H1 (cell line): ENCODE measurements around the gene LRP2BP. TPM values are rescaled to one million over a fixed set of nuclear protein-coding genes. Genes with fewer than 3 reads are reported as not detected.

Source experiments
- CTCF ChIA-PET: fragments of 300-600 bp; sonication (Branson Sonifier 250); formaldehyde crosslinking; loops from one replicate; lab custom pipeline; 2021; ENCODE audit not compliant: partially characterized antibody; lab: Charles Lee
- POLR2A ChIA-PET: fragments of 300-600 bp; sonication (Branson Sonifier 250); formaldehyde crosslinking; loops from one replicate; lab custom pipeline; 2021; ENCODE audit warnings: inconsistent platforms; ENCODE audit not compliant: partially characterized antibody; lab: Charles Lee
- DNase-seq, 2 experiments: peaks; one replicate each; pipeline versions ENCODE4 v3.0.0 to v3.0.0-alpha.2; 2010 to 2022; ENCODE audit warnings: low spot score in 2 of 2, low read depth in 1 of 2, mixed read lengths in 1 of 2
- FAIRE-seq: peaks from 2 replicates; lab custom pipeline; 2011; peaks lifted over from hg19 to GRCh38; lab: Jason Lieb, UNC
- H2AFZ ChIP-seq: 2 replicates; pipeline ENCODE4 v1.8.1; 2012; ENCODE audit warnings: low read length, inconsistent platforms
- H2AK5ac ChIP-seq: 2 replicates; pipeline ENCODE4 v1.6.1; 2013; ENCODE audit warnings: low read depth, low read length
- H2BK120ac ChIP-seq: replicated peaks from 2 replicates; pipeline ENCODE3; 2013; ENCODE audit warnings: low read depth, low read length, inconsistent platforms
- H2BK12ac ChIP-seq: 2 replicates; pipeline ENCODE4 v1.6.1; 2013; ENCODE audit warnings: low read depth, low read length
- H2BK15ac ChIP-seq: 2 replicates; pipeline ENCODE4 v1.6.1; 2013; ENCODE audit warnings: low read length
- H2BK20ac ChIP-seq: 2 replicates; pipeline ENCODE4 v1.6.1; 2013; ENCODE audit warnings: low read length
- H2BK5ac ChIP-seq: 2 replicates; pipeline ENCODE4 v1.6.1; 2013; ENCODE audit warnings: low read depth, low read length
- H3K14ac ChIP-seq: 2 replicates; pipeline ENCODE4 v1.6.1; 2013; ENCODE audit warnings: inconsistent platforms; ENCODE audit not compliant: insufficient read length
- H3K18ac ChIP-seq: 2 replicates; pipeline ENCODE4 v1.6.1; 2013; ENCODE audit warnings: low read length; ENCODE audit errors: extremely low read depth
- H3K23ac ChIP-seq: 2 replicates; pipeline ENCODE4 v1.6.1; 2013; ENCODE audit warnings: inconsistent platforms; ENCODE audit not compliant: insufficient read length
- H3K23me2 ChIP-seq: 2 replicates; pipeline ENCODE4 v1.6.1; 2013; ENCODE audit warnings: low read depth, low read length
- H3K27ac ChIP-seq: 2 replicates; pipeline ENCODE4 v1.6.1; 2011; ENCODE audit warnings: low read depth, low read length, inconsistent platforms
- H3K27me3 ChIP-seq, 4 experiments: replicated peaks in 1 of 4; 1 replicate in 1 of 4; 2 replicates in 3 of 4; pipeline versions ENCODE4 v1.6.1 to v1.8.1; 2011 to 2013; ENCODE audit warnings: low read length in 3 of 4, mild to moderate bottlenecking in 3 of 4, inconsistent platforms in 2 of 4, mixed read lengths in 2 of 4, moderate library complexity in 1 of 4; ENCODE audit not compliant: control insufficient read depth in 3 of 4, insufficient read depth in 3 of 4; ENCODE audit errors: extremely low read depth in 1 of 4
- H3K36me3 ChIP-seq, 4 experiments: 2 replicates each; pipeline versions ENCODE4 v1.6.1 to v1.8.1; 2011 to 2013; ENCODE audit warnings: mild to moderate bottlenecking in 4 of 4, low read length in 3 of 4, moderate library complexity in 2 of 4, control low read depth in 1 of 4, inconsistent platforms in 1 of 4; ENCODE audit not compliant: insufficient read depth in 4 of 4, control insufficient read depth in 2 of 4
- H3K4ac ChIP-seq: replicated peaks from 2 replicates; pipeline ENCODE3; 2013; ENCODE audit warnings: low read length, low read depth, mixed read lengths, inconsistent platforms; ENCODE audit not compliant: insufficient read length
- H3K4me1 ChIP-seq, 4 experiments: replicated peaks in 1 of 4; 1 replicate in 1 of 4; 2 replicates in 3 of 4; pipeline versions ENCODE4 v1.6.1 to v1.8.1; 2011 to 2013; ENCODE audit warnings: low read length in 3 of 4, inconsistent platforms in 2 of 4, mixed read lengths in 1 of 4; ENCODE audit not compliant: insufficient read depth in 4 of 4, control insufficient read depth in 3 of 4
- H3K4me2 ChIP-seq, 2 experiments: 2 replicates each; pipeline versions ENCODE4 v1.6.1 to v1.8.1; 2011 to 2013; ENCODE audit warnings: low read depth in 2 of 2, low read length in 2 of 2, control low read depth in 1 of 2, inconsistent platforms in 1 of 2, mild to moderate bottlenecking in 1 of 2; ENCODE audit not compliant: insufficient read depth in 1 of 2
- H3K4me3 ChIP-seq, 4 experiments: fragments of 200-600, 300-600 bp in 1 of 4; sonication (generic), shearing (Covaris generic), sonication (Bioruptor Twin) in 1 of 4; 2 replicates each; pipeline versions ENCODE4 v1.5.1 to v1.8.1; 2011 to 2016; ENCODE audit warnings: low read length in 4 of 4, low read depth in 3 of 4, control low read depth in 2 of 4, inconsistent platforms in 2 of 4, mild to moderate bottlenecking in 2 of 4, mixed read lengths in 1 of 4, moderate library complexity in 1 of 4; ENCODE audit not compliant: insufficient read depth in 2 of 4; ENCODE audit errors: extremely low read depth in 1 of 4
- H3K56ac ChIP-seq: replicated peaks from 2 replicates; pipeline ENCODE3; 2013; ENCODE audit warnings: low read depth, mild to moderate bottlenecking, mixed read lengths, low read length, inconsistent platforms; ENCODE audit not compliant: insufficient read length
- H3K79me1 ChIP-seq: 2 replicates; pipeline ENCODE4 v1.6.1; 2013; ENCODE audit warnings: low read depth, low read length, control low read depth
- H3K79me2 ChIP-seq, 2 experiments: 2 replicates each; pipeline versions ENCODE4 v1.6.1 to v1.8.1; 2012 to 2013; ENCODE audit warnings: low read length in 2 of 2, mild to moderate bottlenecking in 2 of 2, inconsistent platforms in 1 of 2; ENCODE audit not compliant: insufficient read depth in 2 of 2, control insufficient read depth in 1 of 2
- H3K9ac ChIP-seq, 4 experiments: replicated peaks in 1 of 4; 1 replicate in 1 of 4; 2 replicates in 3 of 4; pipeline versions ENCODE4 v1.6.1 to v1.8.1; 2011 to 2013; ENCODE audit warnings: low read depth in 3 of 4, low read length in 3 of 4, control low read depth in 2 of 4, mild to moderate bottlenecking in 2 of 4, moderate library complexity in 2 of 4, inconsistent platforms in 1 of 4; ENCODE audit errors: extremely low read depth in 1 of 4
- H3K9me3 ChIP-seq, 2 experiments: 2 replicates each; pipeline versions ENCODE4 v1.6.1 to v1.8.1; 2012 to 2013; ENCODE audit warnings: mild to moderate bottlenecking in 2 of 2, moderate library complexity in 2 of 2, control low read depth in 1 of 2, inconsistent platforms in 1 of 2, low read depth in 1 of 2, low read length in 1 of 2, mixed read lengths in 1 of 2; ENCODE audit not compliant: insufficient read depth in 2 of 2
- H4K20me1 ChIP-seq, 2 experiments: replicated peaks in 1 of 2; 2 replicates each; pipeline versions ENCODE3 to v1.8.1; 2011 to 2013; ENCODE audit warnings: inconsistent platforms in 2 of 2, low read length in 2 of 2, mild to moderate bottlenecking in 1 of 2; ENCODE audit not compliant: insufficient read depth in 2 of 2, control insufficient read depth in 1 of 2
- H4K5ac ChIP-seq: 2 replicates; pipeline ENCODE4 v1.6.1; 2013; ENCODE audit warnings: low read length, low read depth, mixed read lengths, inconsistent platforms; ENCODE audit not compliant: insufficient read length
- H4K8ac ChIP-seq: 2 replicates; pipeline ENCODE4 v1.8.0; 2013; ENCODE audit warnings: mild to moderate bottlenecking, moderate library complexity, low read length, inconsistent platforms; ENCODE audit not compliant: insufficient read depth; ENCODE audit errors: extremely low read depth
- H4K91ac ChIP-seq: replicated peaks from 2 replicates; pipeline ENCODE3; 2013; ENCODE audit warnings: low read length, mixed read lengths, inconsistent platforms; ENCODE audit not compliant: insufficient read length
- BCL11A ChIP-seq, 2 experiments: IDR thresholded peaks; one replicate each; pipeline ENCODE4 v1.6.1; 2011; ENCODE audit warnings: low read depth in 2 of 2, low read length in 2 of 2, mild to moderate bottlenecking in 2 of 2
- BRCA1 ChIP-seq: IDR thresholded peaks from 2 replicates; pipeline ENCODE4 v1.6.1; 2012; ENCODE audit warnings: low read depth, low read length, improper control_type of control experiment
- CHD1 ChIP-seq: IDR thresholded peaks from 2 replicates; pipeline ENCODE4 v1.6.1; 2012; ENCODE audit warnings: low read depth, low read length, improper control_type of control experiment
- EGR1 ChIP-seq: IDR thresholded peaks from 2 replicates; pipeline ENCODE4 v1.6.1; 2011; ENCODE audit warnings: low read depth, low read length, borderline replicate concordance
- RFX5 ChIP-seq: IDR thresholded peaks from 2 replicates; pipeline ENCODE4 v1.6.1; 2011; ENCODE audit warnings: low read depth, low read length, improper control_type of control experiment, borderline replicate concordance
- SIX5 ChIP-seq: IDR thresholded peaks from 2 replicates; pipeline ENCODE4 v1.6.1; 2011; ENCODE audit warnings: mild to moderate bottlenecking, low read depth, low read length
- SP1 ChIP-seq: IDR thresholded peaks from 2 replicates; pipeline ENCODE4 v1.6.1; 2011; ENCODE audit warnings: low read depth, low read length
- SP4 ChIP-seq: IDR thresholded peaks from 2 replicates; pipeline ENCODE4 v1.6.1; 2012; ENCODE audit warnings: low read length, inconsistent platforms
- SRF ChIP-seq: IDR thresholded peaks from 2 replicates; pipeline ENCODE4 v1.6.1; 2011; ENCODE audit warnings: mild to moderate bottlenecking, low read depth, low read length, moderate library complexity
- WGBS, 2 experiments: shearing (Covaris generic) in 1 of 2; methylation state at CpG; one replicate each; pipeline versions ENCODE4 v1.1.6 to v1.1.7; 2013 to 2015; ENCODE audit warnings: low lambda C conversion rate in 2 of 2, mixed read lengths in 2 of 2, inconsistent platforms in 1 of 2, low coverage in 1 of 2, missing lambda C conversion rate in 1 of 2; ENCODE audit not compliant: insufficient replicate concordance in 2 of 2, insufficient coverage in 1 of 2, insufficient read length in 1 of 2; ENCODE audit errors: extremely low coverage in 1 of 2, missing lambda C conversion rate in 1 of 2; 5-methylcytosine and 5-hydroxymethylcytosine counted together
- polyA plus RNA-seq, 7 experiments: library from polyadenylated mRNA; depleted of rRNA in 3 of 7; stranded (reverse) in 5 of 7; unstranded in 2 of 7; fragments of >200 nt in 5 of 7; fragments of 200-250 nt in 2 of 7; gene quantifications; 1 replicate in 5 of 7; 2 replicates in 1 of 7; 4 replicates in 1 of 7; pipeline versions ENCODE4 v1.2.1 to v1.2.3, GENCODE V29; 2011 to 2013; ENCODE audit warnings: missing spikeins in 2 of 7, mixed read lengths in 2 of 7
- total RNA-seq: library from RNA; stranded (reverse); fragmentation: NEBNext Ultra II Directional; extraction: Animal tissue kit (Norgen Biotek cat#: 25700); gene quantifications from 2 replicates; pipeline ENCODE4 v1.2.1, GENCODE V29; 2021
- TF ChIP-seq, protein P1 (sequence below): IDR thresholded peaks from 2 replicates; pipeline ENCODE4 v1.6.1; 2012; ENCODE audit warnings: inconsistent platforms

The LRP2BP gene
- total and polyA plus RNA-seq, 2 of the 8 experiments (the other 6 are each of a cell fraction or from before 2014, with no cell fraction given), result 0.12 to 0.30 TPM

DNA sequence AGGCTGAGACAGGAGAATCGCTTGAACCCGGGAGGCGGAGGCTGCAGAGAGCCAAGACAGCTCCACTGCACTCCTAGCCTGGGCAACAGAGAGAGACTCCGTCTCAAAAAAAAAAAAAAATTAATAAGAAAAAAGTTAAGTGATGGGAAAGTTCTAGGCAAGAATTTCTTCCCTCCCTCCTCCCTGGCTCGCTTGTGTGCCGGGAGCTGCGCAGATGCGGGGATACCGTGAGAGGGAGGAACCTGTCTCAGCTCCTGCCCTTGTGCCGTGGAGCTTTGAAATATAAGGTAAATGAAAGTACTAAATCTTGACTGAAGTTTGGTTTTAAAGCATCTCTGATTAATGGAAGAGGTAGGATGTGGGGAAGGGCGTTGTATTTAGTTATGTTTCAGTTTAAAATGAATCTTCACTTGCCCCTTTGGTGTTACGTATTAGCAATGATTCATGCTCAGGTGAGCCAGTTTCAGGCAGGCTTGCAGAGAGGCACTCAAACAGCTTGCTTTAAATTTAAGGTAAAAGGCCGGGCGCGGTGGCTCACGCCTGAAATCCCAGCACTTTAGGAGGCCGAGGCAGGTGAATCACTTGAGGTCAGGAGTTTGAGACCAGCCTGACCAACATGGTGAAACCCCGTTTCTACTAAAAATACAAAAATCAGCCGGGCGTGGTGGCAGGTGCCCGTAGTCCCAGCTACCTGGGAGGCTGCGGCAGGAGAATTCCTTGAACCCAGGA lies 31.4 kb upstream of the LRP2BP start:
- Histone ChIP-seq H3K4me1 (peaks cover 0 to 5% (median 2%) of the 10 kb centered on the region in 4 experiments; a peak in 3 of 7 replicates), H4K91ac (no peak overlapping the region), H2BK20ac (no peak overlapping the region), H3K9me3 (no peaks in the 10 kb centered on the region), H2AK5ac (no peak overlapping the region), H2AFZ (no peak overlapping the region), H3K27me3 (no peaks in the 10 kb centered on the region), H4K20me1 (no peaks in the 10 kb centered on the region), H3K4ac (no peak overlapping the region), H3K27ac (no peak overlapping the region), H4K5ac (no peak overlapping the region), H3K9ac (no peak overlapping the region), H3K56ac (no peak overlapping the region), H3K36me3 (no peaks in the 10 kb centered on the region), H3K18ac (no peak overlapping the region), H3K23me2 (peaks cover 9% of the 10 kb centered on the region), H3K79me2 (peaks cover 4 to 10% of the 10 kb centered on the region in 2 experiments; a peak in 2 of 4 replicates), H2BK12ac (no peak overlapping the region), H2BK5ac (no peak overlapping the region), H3K14ac (no peak overlapping the region), H2BK15ac (no peak overlapping the region), H4K8ac (no peak overlapping the region), H2BK120ac (no peak overlapping the region), H3K79me1 (no peaks in the 10 kb centered on the region), H3K4me3 (no peak overlapping the region), H3K23ac (no peak overlapping the region), H3K4me2 (peak overlapping the region in 1 of 2 experiments; percentile 85; a peak in 1 of 4 replicates)
- no peak for FAIRE-seq
- WGBS, 2 experiments, result 85 to 100% methylated on average over 1 to 13 of the region's 22 CpGs
- DNase-seq, result no peak
- CTCF ChIA-PET, result interaction anchor here (0.7 to 3.3 kb wide), 4 partner anchors 220 to 1718 kb away, joined by 3 to 16 read pairs (median 4); no protein-coding TSS in a partner anchor
- POLR2A ChIA-PET, result no interaction called here
- no peak for TF ChIP-seq CHD1
- TF ChIP-seq SP4, result no peak
- no peak for TF ChIP-seq SP1
- TF ChIP-seq, protein P1, sequence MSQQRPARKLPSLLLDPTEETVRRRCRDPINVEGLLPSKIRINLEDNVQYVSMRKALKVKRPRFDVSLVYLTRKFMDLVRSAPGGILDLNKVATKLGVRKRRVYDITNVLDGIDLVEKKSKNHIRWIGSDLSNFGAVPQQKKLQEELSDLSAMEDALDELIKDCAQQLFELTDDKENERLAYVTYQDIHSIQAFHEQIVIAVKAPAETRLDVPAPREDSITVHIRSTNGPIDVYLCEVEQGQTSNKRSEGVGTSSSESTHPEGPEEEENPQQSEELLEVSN, result no peak
- TF ChIP-seq SIX5, result no peak
- TF ChIP-seq BCL11A (IDR thresholded peaks at IDR 0.05; ENCODE audit: low read depth in 2 of 2, low read length in 2 of 2), result no peak
- TF ChIP-seq BRCA1, result no peak
- no peak for TF ChIP-seq EGR1
- no peak for TF ChIP-seq SRF
- no peak for TF ChIP-seq RFX5
